Measurements from ENCODE around the gene COLGALT1. TPM values are rescaled to one million over a fixed set of nuclear protein-coding genes. Genes with fewer than 3 reads are reported as not detected.

COLGALT1 gene
- total RNA-seq, 2 donors from 2014 or later, result 51.4 to 90.9 TPM

DNA sequence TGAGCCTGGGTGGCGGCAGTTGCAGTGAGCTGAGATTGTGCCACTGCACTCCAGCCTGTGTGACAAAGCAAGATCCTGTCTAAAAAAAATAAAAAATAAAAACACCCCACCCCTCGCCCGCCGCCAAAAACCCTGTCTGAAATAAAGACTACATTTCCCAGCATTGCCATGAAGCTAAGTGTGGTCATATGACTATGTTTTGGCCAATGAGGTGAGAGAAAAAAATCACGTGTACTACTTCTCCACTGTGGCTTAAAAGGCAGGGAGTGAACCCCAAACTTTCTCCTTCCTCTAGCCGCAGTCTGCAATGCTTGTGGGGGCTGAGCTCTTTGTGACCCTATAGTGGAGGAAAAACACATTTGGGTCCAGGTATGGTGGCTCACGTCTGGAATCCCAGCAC lies 54.9 kb downstream of the COLGALT1 start:
- Histone ChIP-seq H3K27me3 (no peaks in the 10 kb centered on the region), H3K27ac (no peak overlapping the region), H3K4me3 (no peak overlapping the region), H3K9ac (ENCODE audit: low read depth in 2 of 2, low read length in 2 of 2) (no peak overlapping the region), H3K9me3 (no peaks in the 10 kb centered on the region), H3K4me1 (peaks cover 5% of the 10 kb centered on the region), H3K36me3 (no peaks in the 10 kb centered on the region)
- no peak for DNase-seq
- TF ChIP-seq, protein P1, sequence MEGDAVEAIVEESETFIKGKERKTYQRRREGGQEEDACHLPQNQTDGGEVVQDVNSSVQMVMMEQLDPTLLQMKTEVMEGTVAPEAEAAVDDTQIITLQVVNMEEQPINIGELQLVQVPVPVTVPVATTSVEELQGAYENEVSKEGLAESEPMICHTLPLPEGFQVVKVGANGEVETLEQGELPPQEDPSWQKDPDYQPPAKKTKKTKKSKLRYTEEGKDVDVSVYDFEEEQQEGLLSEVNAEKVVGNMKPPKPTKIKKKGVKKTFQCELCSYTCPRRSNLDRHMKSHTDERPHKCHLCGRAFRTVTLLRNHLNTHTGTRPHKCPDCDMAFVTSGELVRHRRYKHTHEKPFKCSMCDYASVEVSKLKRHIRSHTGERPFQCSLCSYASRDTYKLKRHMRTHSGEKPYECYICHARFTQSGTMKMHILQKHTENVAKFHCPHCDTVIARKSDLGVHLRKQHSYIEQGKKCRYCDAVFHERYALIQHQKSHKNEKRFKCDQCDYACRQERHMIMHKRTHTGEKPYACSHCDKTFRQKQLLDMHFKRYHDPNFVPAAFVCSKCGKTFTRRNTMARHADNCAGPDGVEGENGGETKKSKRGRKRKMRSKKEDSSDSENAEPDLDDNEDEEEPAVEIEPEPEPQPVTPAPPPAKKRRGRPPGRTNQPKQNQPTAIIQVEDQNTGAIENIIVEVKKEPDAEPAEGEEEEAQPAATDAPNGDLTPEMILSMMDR (IDR thresholded peaks at IDR 0.05), result no peak
- intact Hi-C loops (cut with DNase I), result no loop called here

DNA sequence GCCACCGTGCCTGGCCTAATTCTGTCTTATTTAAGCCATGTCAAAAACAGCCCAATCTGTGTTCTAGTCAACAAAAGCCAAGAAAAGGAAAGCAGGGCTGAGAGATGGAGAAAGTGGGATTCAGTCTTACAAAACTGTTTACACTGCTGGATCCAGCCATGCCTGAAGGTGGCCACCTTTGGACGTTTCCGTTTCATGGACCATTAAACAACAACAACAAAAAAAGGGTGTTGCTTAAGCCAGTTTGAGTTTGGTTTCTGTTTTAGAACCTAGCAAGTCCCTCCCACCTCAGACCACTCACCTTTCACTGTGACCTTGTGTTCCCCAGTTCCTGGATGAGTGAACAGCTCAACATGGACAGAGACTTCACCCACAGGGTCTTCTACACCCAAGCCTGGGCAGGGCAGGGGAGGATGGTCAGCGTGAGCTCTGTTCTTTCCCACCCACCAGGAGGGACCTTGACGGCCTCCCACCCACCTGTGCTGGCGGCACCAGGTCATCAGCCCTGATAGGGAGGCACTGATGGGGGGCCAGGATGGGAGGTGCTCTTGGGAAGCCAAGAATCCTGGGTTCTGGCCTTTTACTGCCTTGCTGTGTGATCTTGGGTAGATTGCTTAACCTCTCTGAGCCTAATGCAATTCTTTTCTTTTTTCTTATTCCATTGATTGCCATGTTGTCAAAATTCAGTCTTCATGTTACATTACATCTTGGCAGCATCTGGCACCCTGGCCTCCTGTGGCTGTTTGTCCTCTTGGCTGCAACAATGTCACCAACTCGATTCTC lies 56.2 kb downstream of the COLGALT1 start:
- TF ChIP-seq, protein P1 (IDR thresholded peaks at IDR 0.05), result no peak
- DNase-seq, result no peak
- intact Hi-C loops (cut with DNase I), result no loop called here

DNA sequence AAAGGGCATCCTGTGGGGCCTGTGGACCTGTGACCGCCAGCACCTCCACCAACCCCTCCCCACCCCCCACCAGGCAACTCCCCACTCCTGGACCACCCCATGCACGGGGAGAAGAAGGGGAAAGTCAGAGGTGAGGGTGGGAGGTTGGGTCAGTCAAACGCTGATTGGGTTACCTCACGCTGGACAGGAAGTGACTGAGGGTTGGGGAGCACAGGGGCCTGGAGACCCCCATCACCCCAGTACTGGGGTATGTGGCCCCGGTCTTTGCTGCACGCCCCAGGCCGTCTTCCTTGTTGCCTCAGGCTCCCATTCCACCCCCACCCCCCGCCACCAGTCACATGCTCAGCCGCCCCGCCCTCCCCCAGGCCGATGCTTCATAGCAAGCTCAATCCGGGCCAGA lies 59.0 kb downstream of the COLGALT1 start:
- TF ChIP-seq, protein P1 (IDR thresholded peaks at IDR 0.05), result no peak
- Histone ChIP-seq H3K36me3 (no peaks in the 10 kb centered on the region), H3K9me3 (no peaks in the 10 kb centered on the region), H3K9ac (ENCODE audit: low read depth in 2 of 2, low read length in 2 of 2) (no peak overlapping the region), H3K27me3 (no peaks in the 10 kb centered on the region), H3K27ac (no peak overlapping the region), H3K4me1 (no peaks in the 10 kb centered on the region), H3K4me3 (no peak overlapping the region)
- DNase-seq, result no peak
- intact Hi-C loops (cut with DNase I), result no loop called here

More for the DNA sequence above, 56.2 kb downstream of the COLGALT1 start:
- Histone ChIP-seq H3K36me3 (no peaks in the 10 kb centered on the region), H3K4me3 (no peak overlapping the region), H3K9me3 (no peaks in the 10 kb centered on the region), H3K4me1 (no peaks in the 10 kb centered on the region), H3K9ac (ENCODE audit: low read depth in 2 of 2, low read length in 2 of 2) (no peak overlapping the region), H3K27me3 (no peaks in the 10 kb centered on the region), H3K27ac (no peak overlapping the region)

DNA sequence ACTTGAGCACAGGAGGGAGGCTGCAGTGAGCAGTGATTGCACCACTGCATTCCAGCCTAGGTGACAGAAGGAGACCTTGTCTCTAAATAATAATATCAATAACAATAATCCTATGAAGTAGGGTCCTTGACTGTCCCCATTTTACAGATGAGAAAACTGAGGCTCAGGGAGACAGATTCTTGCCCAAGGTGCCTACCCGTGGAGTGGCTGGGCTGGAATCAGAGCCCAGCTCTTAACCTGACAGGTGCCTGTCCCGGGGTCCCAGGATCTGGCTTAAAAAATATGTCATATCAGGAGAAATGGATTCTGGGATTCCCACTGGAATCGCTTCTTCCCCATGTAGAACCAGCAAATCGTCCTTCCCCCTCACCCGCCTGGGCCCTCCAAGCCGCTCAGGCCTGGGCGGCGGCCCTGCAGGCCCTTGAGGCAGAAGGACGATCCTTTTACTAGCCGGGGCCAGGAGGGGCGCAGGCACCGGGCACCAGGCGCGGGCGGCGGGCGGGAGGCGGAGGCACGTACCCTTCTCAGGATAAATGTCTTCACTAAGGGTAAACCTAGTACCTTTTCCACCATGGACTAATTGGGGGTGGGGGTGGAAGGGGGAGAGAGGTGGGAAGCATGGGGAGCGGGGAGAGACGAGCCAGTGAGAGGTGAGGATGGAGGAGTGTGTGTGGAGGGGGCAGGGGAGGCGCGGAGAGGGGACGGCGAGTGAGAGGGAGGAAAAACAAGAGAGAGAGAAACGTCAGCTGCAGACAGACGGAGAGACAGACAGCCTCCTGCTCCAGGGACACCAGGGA lies 60.6 kb downstream of the COLGALT1 start:
- no peaks in the 10 kb centered on the region for H3K9me3 ChIP-seq
- intact Hi-C loops (cut with DNase I), result no loop called here
- TF ChIP-seq, protein P1 (IDR thresholded peaks at IDR 0.05), result no peak
- no peaks in the 10 kb centered on the region for H3K4me1 ChIP-seq
- H3K27ac ChIP-seq, result no peak overlapping the region
- no peak overlapping the region for H3K4me3 ChIP-seq
- no peak overlapping the region for H3K9ac ChIP-seq (ENCODE audit: low read depth in 2 of 2, low read length in 2 of 2)
- no peak for DNase-seq
- no peaks in the 10 kb centered on the region for H3K27me3 ChIP-seq
- H3K36me3 ChIP-seq, result no peaks in the 10 kb centered on the region

DNA sequence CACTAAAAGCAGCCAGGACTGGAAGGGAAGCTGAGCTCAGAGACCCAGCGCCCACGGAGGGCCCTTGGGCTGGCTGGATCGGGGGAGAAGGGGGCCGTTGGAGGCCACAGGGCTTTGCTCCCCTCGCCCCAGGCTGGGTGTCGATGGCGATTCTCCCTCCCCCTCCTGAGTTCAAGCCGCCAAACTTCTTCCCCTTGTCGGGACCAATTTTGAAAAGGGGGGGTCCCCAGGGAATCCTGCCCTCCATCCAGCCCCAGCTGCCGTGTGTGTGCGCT lies 61.2 kb downstream of the COLGALT1 start:
- no peak overlapping the region for H3K4me3 ChIP-seq
- no peaks in the 10 kb centered on the region for H3K4me1 ChIP-seq
- TF ChIP-seq, protein P1 (IDR thresholded peaks at IDR 0.05), result no peak
- H3K9me3 ChIP-seq, result no peaks in the 10 kb centered on the region
- intact Hi-C loops (cut with DNase I), result no loop called here
- H3K9ac ChIP-seq (ENCODE audit: low read depth in 2 of 2, low read length in 2 of 2), result peak overlapping the region in 1 of 2 donors; percentile 35
- no peak overlapping the region for H3K27ac ChIP-seq
- DNase-seq, result no peak
- no peaks in the 10 kb centered on the region for H3K27me3 ChIP-seq
- H3K36me3 ChIP-seq, result no peaks in the 10 kb centered on the region

Measured in colonic mucosa (tissue), 4 donors.